Hepatocyte (in vitro differentiated cells): Measurements from ENCODE around the gene RRN3. TPM values are rescaled to one million over a fixed set of nuclear protein-coding genes. Genes with fewer than 3 reads are reported as not detected.

Experiments
- DNase-seq: peaks from one replicate; pipeline ENCODE4 v3.0.0-alpha.2; 2016; ENCODE audit warnings: low spot score
- H2AFZ ChIP-seq: fragments of 200-600 bp; sonication (generic); 2 replicates; pipeline ENCODE4 v1.6.0; 2016; ENCODE audit warnings: antibody characterized with exemption, mild to moderate bottlenecking
- H3K27ac ChIP-seq: fragments of 200-600 bp; sonication (generic); 2 replicates; pipeline ENCODE4 v1.5.1; 2016; ENCODE audit warnings: mild to moderate bottlenecking
- H3K27me3 ChIP-seq: fragments of 200-600 bp; sonication (generic); 2 replicates; pipeline ENCODE4 v1.6.1; 2016
- H3K36me3 ChIP-seq: fragments of 200-600 bp; sonication (generic); replicated peaks from 2 replicates; pipeline ENCODE4 v1.5.1; 2016; ENCODE audit warnings: low read depth; ENCODE audit not compliant: insufficient read depth
- H3K4me1 ChIP-seq: fragments of 200-600 bp; sonication (generic); 2 replicates; pipeline ENCODE4 v1.5.1; 2016; ENCODE audit warnings: mild to moderate bottlenecking, moderate library complexity; ENCODE audit not compliant: insufficient read depth
- H3K4me2 ChIP-seq: fragments of 200-600 bp; sonication (generic); 2 replicates; pipeline ENCODE4 v1.6.0; 2016
- H3K4me3 ChIP-seq: fragments of 200-600 bp; sonication (generic); 2 replicates; pipeline ENCODE4 v1.5.1; 2016; ENCODE audit warnings: mild to moderate bottlenecking
- H3K79me2 ChIP-seq: fragments of 200-600 bp; sonication (generic); 2 replicates; pipeline ENCODE4 v1.6.0; 2017; ENCODE audit warnings: mild to moderate bottlenecking
- H3K9me2 ChIP-seq: fragments of 200-600 bp; sonication (generic); replicated peaks from 2 replicates; pipeline ENCODE4 v1.6.0; 2017; ENCODE audit warnings: mild to moderate bottlenecking; ENCODE audit not compliant: insufficient read depth
- H3K9me3 ChIP-seq: fragments of 200-600 bp; sonication (generic); 2 replicates; pipeline ENCODE4 v1.5.1; 2016; ENCODE audit warnings: low read depth, mild to moderate bottlenecking
- H4K20me1 ChIP-seq: fragments of 200-600 bp; sonication (generic); 2 replicates; pipeline ENCODE4 v1.6.0; 2016; ENCODE audit warnings: mild to moderate bottlenecking; ENCODE audit not compliant: insufficient read depth, poor library complexity, severe bottlenecking
- CTCF ChIP-seq: fragments of 200-600 bp; sonication (generic); IDR thresholded peaks from 2 replicates; pipeline ENCODE4 v1.5.1; 2016; ENCODE audit warnings: antibody characterized with exemption, mild to moderate bottlenecking; ENCODE audit not compliant: poor library complexity
- EZH2 ChIP-seq: fragments of 200-600 bp; sonication (generic); IDR thresholded peaks from 2 replicates; pipeline ENCODE4 v1.6.1; 2016; ENCODE audit warnings: antibody characterized with exemption, mild to moderate bottlenecking, borderline replicate concordance
- EZH2phosphoT487 ChIP-seq: fragments of 200-600 bp; sonication (generic); IDR thresholded peaks from one replicate; pipeline ENCODE4 v1.6.1; 2018; ENCODE audit warnings: antibody characterized with exemption, mild to moderate bottlenecking, low read depth, moderate library complexity; ENCODE audit not compliant: unreplicated experiment, severe bottlenecking
- WGBS: methylation state at CpG from one replicate; pipeline ENCODE4 v1.1.6; 2016; ENCODE audit warnings: low lambda C conversion rate; ENCODE audit errors: missing lambda C conversion rate; 5-methylcytosine and 5-hydroxymethylcytosine counted together
- polyA plus RNA-seq: library from polyadenylated mRNA; unstranded; fragments of >200 nt; fragmentation: Nextera tagmentation; extraction: Ambion mirVana; gene quantifications from 2 replicates; pipeline ENCODE4 v1.2.1, GENCODE V29; 2016
- total RNA-seq: library from RNA; depleted of rRNA; stranded (reverse); fragments of >200 nt; gene quantifications from 2 replicates; pipeline ENCODE4 v1.2.3, GENCODE V29; 2014

RRN3 gene
- total and polyA plus RNA-seq, 2 experiments from 2014 or later = 16.5 to 40.9 TPM

GRCh38 chr16:15037745-15038144 is 56.3 kb downstream of the RRN3 start:
- Histone ChIP-seq H3K9me3 (no peaks in the 10 kb centered on the region), H3K4me3 (no peak overlapping the region), H3K4me2 (no peak overlapping the region), H3K79me2 (no peaks in the 10 kb centered on the region), H3K27ac (no peak overlapping the region), H2AFZ (no peak overlapping the region), H3K4me1 (no peaks in the 10 kb centered on the region), H3K9me2 (no peaks in the 10 kb centered on the region), H3K36me3 (no peaks in the 10 kb centered on the region), H3K27me3 (no peaks in the 10 kb centered on the region), H4K20me1 (no peaks in the 10 kb centered on the region)
- TF ChIP-seq EZH2 (no peak), CTCF (no peak), EZH2phosphoT487 (no peak)
- no peak for DNase-seq
- 94% methylated on average over 4 of the region's 4 CpGs for WGBS

- Histone ChIP-seq H3K36me3 (no peaks in the 10 kb centered on the region), H4K20me1 (no peaks in the 10 kb centered on the region), H3K27me3 (no peaks in the 10 kb centered on the region), H2AFZ (no peak overlapping the region), H3K4me2 (no peak overlapping the region), H3K27ac (no peak overlapping the region), H3K4me1 (no peaks in the 10 kb centered on the region), H3K9me2 (no peaks in the 10 kb centered on the region), H3K4me3 (no peak overlapping the region), H3K79me2 (no peaks in the 10 kb centered on the region), H3K9me3 (no peaks in the 10 kb centered on the region)
- TF ChIP-seq CTCF (no peak), EZH2phosphoT487 (no peak), EZH2 (no peak)
- 97% methylated on average over 10 of the region's 10 CpGs for WGBS
- no peak for DNase-seq
Measured at GRCh38 chr16:15037003-15037402, 57.1 kb downstream of the RRN3 start.

- Histone ChIP-seq H3K4me2 (no peak overlapping the region), H4K20me1 (no peaks in the 10 kb centered on the region), H3K4me3 (no peak overlapping the region), H3K4me1 (no peaks in the 10 kb centered on the region), H3K9me2 (no peaks in the 10 kb centered on the region), H3K27me3 (no peaks in the 10 kb centered on the region), H3K79me2 (no peaks in the 10 kb centered on the region), H3K27ac (no peak overlapping the region), H3K9me3 (no peaks in the 10 kb centered on the region), H2AFZ (no peak overlapping the region), H3K36me3 (no peaks in the 10 kb centered on the region)
- 88% methylated on average over 15 of the region's 15 CpGs for WGBS
- TF ChIP-seq EZH2phosphoT487 (no peak), CTCF (no peak), EZH2 (no peak)
- DNase-seq = no peak
Measured at GRCh38 chr16:15035163-15035729, 58.8 kb downstream of the RRN3 start.
